Measurements from ENCODE around the gene GFRA4. TPM values are rescaled to one million over a fixed set of nuclear protein-coding genes. Genes with fewer than 3 reads are reported as not detected.

The GFRA4 gene
- total and polyA plus RNA-seq, 7 donors = not detected

DNA sequence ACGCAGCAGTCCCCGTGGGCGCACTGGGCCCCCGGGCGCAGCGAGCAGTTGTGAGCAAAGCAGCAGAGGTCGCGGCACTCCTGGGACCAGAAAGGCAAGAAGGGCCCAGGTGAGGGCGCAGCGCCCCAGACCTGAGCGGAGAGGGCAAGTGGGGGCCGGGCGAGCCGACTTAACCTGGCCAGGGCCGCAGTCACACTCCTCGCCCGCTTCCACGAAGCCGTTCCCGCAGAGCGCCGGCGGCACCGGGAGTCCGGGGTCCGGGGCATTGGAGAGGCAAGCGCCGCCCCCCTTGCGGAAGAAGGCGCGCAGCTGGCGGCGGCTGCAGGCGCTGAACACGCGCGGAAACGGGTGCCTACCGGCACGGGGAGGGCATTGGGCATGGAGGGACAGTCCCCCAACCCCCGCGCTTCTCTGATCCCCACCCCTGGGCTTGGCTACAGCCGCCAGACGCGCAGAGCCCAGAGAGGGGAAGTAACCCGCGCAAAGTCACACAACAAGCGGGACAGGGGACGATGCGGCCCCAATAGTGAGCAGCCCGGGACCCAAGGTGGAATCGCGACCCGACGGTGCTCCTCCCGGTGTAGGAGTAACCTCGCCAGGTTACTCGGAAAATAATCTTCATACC, 9.5 kb upstream of the GFRA4 start:
- no peak for TF ChIP-seq EP300 (IDR thresholded peaks at IDR 0.05)
- TF ChIP-seq, protein P1, sequence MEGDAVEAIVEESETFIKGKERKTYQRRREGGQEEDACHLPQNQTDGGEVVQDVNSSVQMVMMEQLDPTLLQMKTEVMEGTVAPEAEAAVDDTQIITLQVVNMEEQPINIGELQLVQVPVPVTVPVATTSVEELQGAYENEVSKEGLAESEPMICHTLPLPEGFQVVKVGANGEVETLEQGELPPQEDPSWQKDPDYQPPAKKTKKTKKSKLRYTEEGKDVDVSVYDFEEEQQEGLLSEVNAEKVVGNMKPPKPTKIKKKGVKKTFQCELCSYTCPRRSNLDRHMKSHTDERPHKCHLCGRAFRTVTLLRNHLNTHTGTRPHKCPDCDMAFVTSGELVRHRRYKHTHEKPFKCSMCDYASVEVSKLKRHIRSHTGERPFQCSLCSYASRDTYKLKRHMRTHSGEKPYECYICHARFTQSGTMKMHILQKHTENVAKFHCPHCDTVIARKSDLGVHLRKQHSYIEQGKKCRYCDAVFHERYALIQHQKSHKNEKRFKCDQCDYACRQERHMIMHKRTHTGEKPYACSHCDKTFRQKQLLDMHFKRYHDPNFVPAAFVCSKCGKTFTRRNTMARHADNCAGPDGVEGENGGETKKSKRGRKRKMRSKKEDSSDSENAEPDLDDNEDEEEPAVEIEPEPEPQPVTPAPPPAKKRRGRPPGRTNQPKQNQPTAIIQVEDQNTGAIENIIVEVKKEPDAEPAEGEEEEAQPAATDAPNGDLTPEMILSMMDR (IDR thresholded peaks at IDR 0.05) = no peak
- no peak overlapping the region for H3K27ac ChIP-seq
- peaks cover 0 to 31% (median 27%) of the 10 kb centered on the region in 4 donors for H3K4me1 ChIP-seq
- no peak for DNase-seq
- H3K27me3 ChIP-seq = peaks cover 0 to 5% (median 0%) of the 10 kb centered on the region in 3 donors
- intact Hi-C loops (cut with DNase I) = no loop called here
- peaks cover 0 to 62% (median 37%) of the 10 kb centered on the region in 4 donors for H3K36me3 ChIP-seq
- H3K4me3 ChIP-seq = no peak overlapping the region
- no peaks in the 10 kb centered on the region for H3K9me3 ChIP-seq
- WGBS, 2 donors = 11 to 23% methylated on average over 58 of the region's 58 CpGs

DNA sequence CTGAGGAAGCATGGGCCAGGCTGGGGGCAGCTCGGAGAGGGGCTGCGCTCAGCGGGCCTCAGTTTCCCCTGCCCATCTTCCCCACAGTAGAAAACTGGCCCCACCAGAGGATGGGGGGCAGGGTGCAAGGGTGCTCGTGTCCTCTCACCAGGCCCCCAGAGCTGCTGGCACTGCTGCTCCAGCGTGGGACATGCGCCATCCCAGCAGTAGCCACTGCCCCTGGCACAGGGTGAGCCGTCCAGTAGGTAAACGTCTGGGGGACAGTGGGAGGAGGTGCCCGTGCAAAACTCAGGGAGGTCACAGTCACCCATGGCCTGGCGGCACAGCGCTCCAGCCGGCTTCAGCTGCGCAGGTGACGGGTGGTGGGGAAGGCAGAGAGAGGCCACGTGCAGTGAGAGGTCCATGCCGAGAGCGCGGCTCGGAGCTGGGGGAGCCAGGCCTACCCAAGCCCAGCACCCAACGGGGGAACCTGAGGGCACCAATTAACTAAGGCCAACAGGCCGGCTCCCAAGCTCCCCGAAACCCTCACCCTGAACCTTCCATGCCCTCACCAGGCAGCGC, 8.9 kb upstream of the GFRA4 start:
- no peak for DNase-seq
- WGBS, 2 donors = 39 to 55% methylated on average over 23 of the region's 23 CpGs
- Histone ChIP-seq H3K4me1 (peaks cover 0 to 25% (median 21%) of the 10 kb centered on the region in 4 donors), H3K27ac (no peak overlapping the region), H3K36me3 (peaks cover 0 to 62% (median 37%) of the 10 kb centered on the region in 4 donors), H3K9me3 (no peaks in the 10 kb centered on the region), H3K27me3 (peaks cover 0 to 5% (median 0%) of the 10 kb centered on the region in 3 donors), H3K4me3 (no peak overlapping the region)
- TF ChIP-seq POLR2A (IDR thresholded peaks at IDR 0.05) (no peak), POLR2AphosphoS5 (IDR thresholded peaks at IDR 0.05) (no peak), EP300 (IDR thresholded peaks at IDR 0.05) (no peak)
- TF ChIP-seq, protein P1 (IDR thresholded peaks at IDR 0.05) = no peak
- intact Hi-C loops (cut with DNase I) = no loop called here

DNA sequence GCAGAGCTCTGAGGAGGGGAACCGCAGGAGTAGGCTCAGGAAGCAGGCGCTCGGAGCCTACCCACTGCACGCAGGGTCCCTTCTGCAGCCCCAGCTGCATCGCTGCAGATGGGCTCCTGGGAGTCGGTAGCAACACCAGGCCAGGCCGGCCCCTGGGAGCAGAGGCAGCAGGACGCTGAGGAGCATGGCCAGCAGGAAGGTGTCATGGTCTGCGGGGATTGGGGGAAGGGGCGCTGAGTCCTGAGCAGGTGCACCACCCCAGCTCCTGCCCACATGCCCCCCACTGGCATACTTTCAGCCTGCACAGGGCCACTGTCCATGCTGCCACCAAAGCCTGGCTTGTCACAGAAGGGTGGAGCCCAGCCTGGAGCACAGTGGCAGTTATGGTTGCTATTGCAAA, 7.7 kb upstream of the GFRA4 start:
- TF ChIP-seq EP300 (IDR thresholded peaks at IDR 0.05) (no peak), POLR2A (IDR thresholded peaks at IDR 0.05) (no peak), POLR2AphosphoS5 (IDR thresholded peaks at IDR 0.05) (no peak)
- TF ChIP-seq, protein P1 (IDR thresholded peaks at IDR 0.05) = no peak
- Histone ChIP-seq H3K27ac (peak overlapping the region in 1 of 4 donors; percentile 39), H3K36me3 (peaks cover 0 to 62% (median 36%) of the 10 kb centered on the region in 4 donors), H3K4me3 (no peak overlapping the region), H3K4me1 (peaks cover 0 to 24% (median 18%) of the 10 kb centered on the region in 4 donors), H3K27me3 (peaks cover 0 to 5% (median 0%) of the 10 kb centered on the region in 3 donors), H3K9me3 (no peaks in the 10 kb centered on the region)
- intact Hi-C loops (cut with DNase I) = no loop called here
- WGBS, 2 donors = 82 to 83% methylated on average over 10 of the region's 10 CpGs
- no peak for DNase-seq

DNA sequence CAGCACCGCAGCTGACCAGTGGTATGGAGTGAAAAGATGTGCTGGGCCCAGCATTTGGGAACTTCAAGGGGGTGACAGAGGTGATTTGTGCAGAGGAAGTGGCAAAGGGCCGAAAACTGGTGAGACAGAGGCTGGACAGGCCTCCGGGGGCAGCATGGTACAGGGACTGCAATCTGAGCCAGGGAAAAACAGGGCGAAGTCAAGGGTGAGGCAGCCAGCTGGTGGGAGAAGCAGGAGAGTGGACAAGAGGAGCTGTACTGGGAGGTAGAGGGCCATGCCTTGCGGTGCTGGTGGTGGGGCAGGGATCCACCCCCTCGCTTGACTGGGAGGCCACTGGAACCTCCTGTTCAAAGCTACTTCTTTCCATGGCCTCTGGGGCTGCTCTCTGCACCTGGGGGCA, 7.3 kb upstream of the GFRA4 start:
- Histone ChIP-seq H3K36me3 (peaks cover 0 to 62% (median 34%) of the 10 kb centered on the region in 4 donors), H3K4me3 (no peak overlapping the region)
- intact Hi-C loops (cut with DNase I) = no loop called here

More for the DNA sequence above, 7.3 kb upstream of the GFRA4 start:
- DNase-seq = no peak
- Histone ChIP-seq H3K4me1 (peaks cover 0 to 24% (median 19%) of the 10 kb centered on the region in 4 donors), H3K9me3 (no peaks in the 10 kb centered on the region), H3K27ac (peak overlapping the region in 3 of 4 donors; percentile 21 to 53 (median 39)), H3K27me3 (peaks cover 0 to 5% (median 0%) of the 10 kb centered on the region in 3 donors)
- 51 to 52% methylated on average over 6 of the region's 6 CpGs for WGBS, 2 donors
- TF ChIP-seq, protein P1 (IDR thresholded peaks at IDR 0.05) = no peak

All from sigmoid colon (tissue), 7 donors.